HCT116 (cell line): ENCODE data around the gene RDH14. TPM values are rescaled to one million over a fixed set of nuclear protein-coding genes. Genes with fewer than 3 reads are reported as not detected.

Experiments used
- ATAC-seq: fragments of 200-7000 bp; cut with Tn5 transposase; 2 replicates; pipeline ENCODE4 v1.9.1; 2020; ENCODE audit warnings: mild to moderate bottlenecking, moderate library complexity
- BruUV-seq: library from RNA; stranded (reverse); fragments of 400-500 nt; replicated peaks from 2 replicates; lab custom pipeline; 2021; lab: Mats Ljungman, UMichigan
- CTCF ChIA-PET: fragments of 300-600 bp; sonication (Branson Sonifier 250); formaldehyde crosslinking; loops from one replicate; lab custom pipeline; 2021; ENCODE audit warnings: antibody characterized with exemption; lab: Charles Lee
- POLR2A ChIA-PET: fragments of 300-600, 350-600 bp; sonication (Branson Sonifier 250); formaldehyde crosslinking; loops from one replicate; lab custom pipeline; 2021; ENCODE audit warnings: antibody characterized with exemption; lab: Charles Lee
- RAD21 ChIA-PET, 2 experiments: fragments of 300-600 bp; sonication (Branson Sonifier 250); formaldehyde crosslinking; loops; one replicate each; lab custom pipeline; 2023; ENCODE audit warnings: low total read pairs in 2 of 2; ENCODE audit not compliant: uncharacterized antibody in 2 of 2, unreplicated experiment in 2 of 2, low non-redundant PET in 1 of 2; lab: Charles Lee
- DNase-seq: peaks from one replicate; pipeline ENCODE4 v3.0.0-alpha.2; 2010; ENCODE audit warnings: low read depth, low spot score
- H2AFZ ChIP-seq: fragments of 200-600 bp; shearing (Covaris generic), sonication (generic); 2 replicates; pipeline ENCODE4 v1.6.1; 2017; ENCODE audit warnings: low read depth, mixed run types, mixed read lengths, antibody characterized with exemption, low read length; ENCODE audit not compliant: poor library complexity, severe bottlenecking
- H3K27ac ChIP-seq: 2 replicates; pipeline ENCODE4 v1.5.1; 2012; ENCODE audit warnings: low read depth, low read length
- H3K27me3 ChIP-seq: fragments of 200-600 bp; sonication (generic); 2 replicates; pipeline ENCODE4 v1.6.1; 2016; ENCODE audit warnings: mixed run types, low read length, mixed read lengths; ENCODE audit not compliant: insufficient read depth
- H3K36me3 ChIP-seq, 2 experiments: fragments of 200-500 bp in 1 of 2; fragments of 200-600 bp in 1 of 2; sonication (Bioruptor generic) in 1 of 2; sonication (generic) in 1 of 2; 2 replicates each; pipeline versions ENCODE4 v1.5.1 to v1.6.1; 2014 to 2016; ENCODE audit warnings: low read length in 2 of 2, inconsistent platforms in 1 of 2, mixed read lengths in 1 of 2, mixed run types in 1 of 2; ENCODE audit not compliant: insufficient read depth in 2 of 2, control insufficient read depth in 1 of 2
- H3K4me1 ChIP-seq, 2 experiments: fragments of 200-600 bp in 1 of 2; sonication (generic) in 1 of 2; 2 replicates each; pipeline versions ENCODE4 v1.5.1 to v1.6.1; 2012 to 2017; ENCODE audit warnings: low read length in 2 of 2, inconsistent platforms in 1 of 2, mild to moderate bottlenecking in 1 of 2, mixed read lengths in 1 of 2, mixed run types in 1 of 2, moderate library complexity in 1 of 2; ENCODE audit not compliant: insufficient read depth in 2 of 2, control insufficient read depth in 1 of 2
- H3K4me2 ChIP-seq: fragments of 200-600 bp; sonication (generic); 2 replicates; pipeline ENCODE4 v1.6.1; 2017; ENCODE audit warnings: mixed run types, low read length, mixed read lengths
- H3K4me3 ChIP-seq, 2 experiments: fragments of 200-600 bp in 1 of 2; sonication (generic) in 1 of 2; replicated peaks in 1 of 2; 2 replicates each; pipeline ENCODE4 v1.5.1; 2011 to 2016; ENCODE audit warnings: low read length in 2 of 2, control low read depth in 1 of 2, low read depth in 1 of 2, mild to moderate bottlenecking in 1 of 2, mixed read lengths in 1 of 2, mixed run types in 1 of 2
- H3K79me2 ChIP-seq: fragments of 200-600 bp; sonication (generic); 2 replicates; pipeline ENCODE4 v1.6.1; 2017; ENCODE audit warnings: mild to moderate bottlenecking, mixed run types, low read length, moderate library complexity, mixed read lengths; ENCODE audit not compliant: insufficient read depth
- H3K9ac ChIP-seq: fragments of 200-600 bp; sonication (generic); 2 replicates; pipeline ENCODE4 v1.6.1; 2016; ENCODE audit warnings: low read length, mixed read lengths
- H3K9me2 ChIP-seq: fragments of 200-600 bp; sonication (generic), shearing (Covaris generic); 2 replicates; pipeline ENCODE4 v1.6.1; 2017; ENCODE audit warnings: mixed run types, mild to moderate bottlenecking, moderate library complexity; ENCODE audit not compliant: insufficient read depth
- H3K9me3 ChIP-seq, 2 experiments: fragments of 200-500 bp in 1 of 2; fragments of 200-600 bp in 1 of 2; sonication (Bioruptor generic) in 1 of 2; sonication (generic) in 1 of 2; 2 replicates each; pipeline ENCODE4 v1.6.1; 2014 to 2017; ENCODE audit warnings: low read length in 2 of 2, mixed read lengths in 2 of 2, inconsistent platforms in 1 of 2, low read depth in 1 of 2, mild to moderate bottlenecking in 1 of 2, mixed run types in 1 of 2, moderate library complexity in 1 of 2; ENCODE audit not compliant: control insufficient read depth in 1 of 2, insufficient read depth in 1 of 2
- H4K20me1 ChIP-seq: fragments of 200-600 bp; sonication (generic), shearing (Covaris generic); 2 replicates; pipeline ENCODE4 v1.6.1; 2017; ENCODE audit warnings: mixed run types, mild to moderate bottlenecking, moderate library complexity; ENCODE audit not compliant: insufficient read depth
- CEBPB ChIP-seq: IDR thresholded peaks from 2 replicates; pipeline ENCODE4 v1.6.1; 2012; ENCODE audit warnings: low read depth
- ELF1 ChIP-seq: IDR thresholded peaks from 2 replicates; pipeline ENCODE4 v1.6.1; 2012; ENCODE audit warnings: low read depth, borderline replicate concordance
- EZH2 ChIP-seq: fragments of 200-600 bp; sonication (generic); IDR thresholded peaks from 2 replicates; pipeline ENCODE4 v1.6.1; 2017; ENCODE audit warnings: antibody characterized with exemption, mixed run types
- EZH2phosphoT487 ChIP-seq: fragments of 200-600 bp; IDR thresholded peaks from 2 replicates; pipeline ENCODE4 v1.6.1; 2018; ENCODE audit warnings: antibody characterized with exemption, borderline replicate concordance
- FOSL1 ChIP-seq: IDR thresholded peaks from 2 replicates; pipeline ENCODE4 v1.6.1; 2012; ENCODE audit warnings: low read depth
- POLR2AphosphoS5 ChIP-seq: IDR thresholded peaks from 2 replicates; pipeline ENCODE4 v1.6.1; 2011; ENCODE audit warnings: mild to moderate bottlenecking, low read depth, low read length, moderate library complexity
- REST ChIP-seq: IDR thresholded peaks from 2 replicates; pipeline ENCODE4 v1.6.1; 2012; ENCODE audit warnings: low read depth
- SP1 ChIP-seq: IDR thresholded peaks from 2 replicates; pipeline ENCODE4 v1.6.1; 2012; ENCODE audit warnings: low read depth
- TCF7L2 ChIP-seq: IDR thresholded peaks from 2 replicates; pipeline ENCODE4 v1.7.0; 2011; ENCODE audit warnings: borderline replicate concordance, inconsistent platforms; ENCODE audit not compliant: insufficient read depth, insufficient read length; ENCODE audit errors: extremely low read depth
- ZBTB33 ChIP-seq: IDR thresholded peaks from 2 replicates; pipeline ENCODE4 v1.6.1; 2011; ENCODE audit warnings: mild to moderate bottlenecking, low read length, moderate library complexity; ENCODE audit not compliant: insufficient replicate concordance; ENCODE audit errors: extremely low read depth
- ZFX ChIP-seq: fragments of 450-650 bp; IDR thresholded peaks from 2 replicates; pipeline ENCODE4 v1.6.1; 2017
- intact Hi-C: fragments of 100-400 bp; cut with micrococcal nuclease; formaldehyde crosslinking; loops from 2 replicates; pipeline ENCODE4 v1.10.0; 2022
- total RNA-seq: library from RNA; stranded (reverse); gene quantifications from one replicate; pipeline ENCODE4 v1.2.1, GENCODE V29; 2021; ENCODE audit not compliant: unreplicated experiment

The RDH14 gene
- total RNA-seq, 1 experiment from 2014 or later = 15.5 TPM

GRCh38 chr2:18525236-18525635 is 35.2 kb downstream of the RDH14 start:
- intact Hi-C loops = no loop called here
- RAD21 ChIA-PET = interaction anchor here in 1 of 2 experiments (0.7 kb wide), 1 partner anchor 182 kb away, joined by 3 read pairs; no protein-coding TSS in a partner anchor
- Histone ChIP-seq H3K36me3 (no peaks in the 10 kb centered on the region), H3K9ac (no peak overlapping the region), H2AFZ (no peak overlapping the region), H3K79me2 (no peaks in the 10 kb centered on the region), H3K4me3 (no peak overlapping the region), H3K27me3 (no peaks in the 10 kb centered on the region), H3K27ac (no peak overlapping the region), H3K9me2 (no peaks in the 10 kb centered on the region), H4K20me1 (no peaks in the 10 kb centered on the region), H3K4me1 (no peaks in the 10 kb centered on the region), H3K4me2 (no peak overlapping the region), H3K9me3 (no peaks in the 10 kb centered on the region)
- DNase-seq (no peak), ATAC-seq (no peak)
- no TSS peak for BruUV-seq
- TF ChIP-seq SP1 = no peak
- TF ChIP-seq ELF1 = no peak
- TF ChIP-seq TCF7L2 = no peak
- no peak for TF ChIP-seq EZH2phosphoT487
- no peak for TF ChIP-seq REST
- TF ChIP-seq ZBTB33 = no peak
- no peak for TF ChIP-seq ZFX
- TF ChIP-seq EZH2 = no peak
- TF ChIP-seq POLR2AphosphoS5 = no peak
- TF ChIP-seq FOSL1 = no peak
- no peak for TF ChIP-seq CEBPB
- POLR2A ChIA-PET = no interaction called here
- CTCF ChIA-PET = no interaction called here
